Astrocyte (in vitro differentiated cells and primary cell): ENCODE data around the gene NEB.

ENCODE experiments used
- CTCF ChIP-seq: IDR thresholded peaks from 2 replicates; pipeline ENCODE4 v1.5.1; 2011; ENCODE audit warnings: low read depth, mild to moderate bottlenecking, inconsistent platforms, low read length, moderate library complexity; ENCODE audit not compliant: insufficient read depth
- EZH2 ChIP-seq: IDR thresholded peaks from 2 replicates; pipeline ENCODE4 v1.6.1; 2012; ENCODE audit warnings: mild to moderate bottlenecking, low read length, inconsistent platforms; ENCODE audit not compliant: insufficient read depth

GRCh38 chr2:151780938-151781337 lies 46.7 kb upstream of the NEB start:
- TF ChIP-seq CTCF (no peak), EZH2 (no peak)
